BJ (cell line): Measurements from ENCODE around the gene ANKRD24. TPM values are rescaled to one million over a fixed set of nuclear protein-coding genes. Genes with fewer than 3 reads are reported as not detected.
"Not testable (repeated sequence)": the region's sequence is repeated elsewhere in the genome, so short reads cannot be mapped to it uniquely, and the experiment has no call there.

ENCODE experiments used
- CTCF ChIA-PET: fragments of 350-600 bp; formaldehyde crosslinking; extraction: SDS; loops from one replicate; lab custom pipeline; 2021; ENCODE audit warnings: antibody characterized with exemption, inconsistent platforms; lab: Yijun Ruan, JAX
- POLR2A ChIA-PET: fragments of 300-600 bp; sonication (Branson Sonifier 250); formaldehyde crosslinking; extraction: SDS; loops from one replicate; lab custom pipeline; 2021; ENCODE audit warnings: antibody characterized with exemption; lab: Charles Lee
- DNase-seq: peaks from one replicate; pipeline ENCODE4 v3.0.0-alpha.2; 2011; ENCODE audit warnings: low read depth
- H3K27me3 ChIP-seq: 2 replicates; pipeline ENCODE4 v1.6.0; 2011; ENCODE audit warnings: low read length; ENCODE audit not compliant: control insufficient read depth, insufficient read depth
- H3K36me3 ChIP-seq: 2 replicates; pipeline ENCODE4 v1.5.1; 2011; ENCODE audit warnings: low read length; ENCODE audit not compliant: control insufficient read depth, insufficient read depth
- H3K4me3 ChIP-seq: 2 replicates; pipeline ENCODE4 v1.5.1; 2011; ENCODE audit warnings: low read depth, mild to moderate bottlenecking, control low read depth, low read length
- CTCF ChIP-seq: IDR thresholded peaks from 2 replicates; pipeline ENCODE4 v1.5.1; 2011; ENCODE audit warnings: low read depth, mild to moderate bottlenecking, control low read depth, inconsistent platforms, low read length, moderate library complexity; ENCODE audit not compliant: insufficient read depth
- polyA plus RNA-seq: library from polyadenylated mRNA; depleted of rRNA; stranded (reverse); fragments of >200 nt; gene quantifications from 2 replicates; pipeline ENCODE4 v1.2.3, GENCODE V29; 2011

ANKRD24 gene
- polyA plus RNA-seq, 1 experiment: 0.22 TPM

- H3K4me3 ChIP-seq: no peak overlapping the region
- POLR2A ChIA-PET: no interaction called here
- CTCF ChIA-PET: interaction anchor here (0.6 to 2.7 kb wide), 6 partner anchors 11 to 201 kb away, joined by 3 to 19 read pairs (median 4); no protein-coding TSS in a partner anchor
- no peaks in the 10 kb centered on the region for H3K27me3 ChIP-seq
- H3K36me3 ChIP-seq: no peaks in the 10 kb centered on the region
- DNase-seq: peak; percentile 5
- TF ChIP-seq CTCF: peak; percentile 89
These were observed 3.9 kb downstream of the ANKRD24 start for GRCh38 chr19:4186087-4186993.

GRCh38 chr19:4187313-4188122 is 5.0 kb downstream of the ANKRD24 start:
- CTCF ChIA-PET: interaction anchor here (0.7 to 2.7 kb wide), 5 partner anchors 9 to 202 kb away, joined by 3 to 19 read pairs (median 3); no protein-coding TSS in a partner anchor
- H3K27me3 ChIP-seq: no peaks in the 10 kb centered on the region

GRCh38 chr19:4189641-4190040 is 7.2 kb downstream of the ANKRD24 start:
- H3K36me3 ChIP-seq: no peaks in the 10 kb centered on the region
- DNase-seq: no peak
- POLR2A ChIA-PET: no interaction called here
- no peaks in the 10 kb centered on the region for H3K27me3 ChIP-seq
- TF ChIP-seq CTCF: no peak
- CTCF ChIA-PET: interaction anchor here (0.7 to 1.4 kb wide), 5 partner anchors 13 to 50 kb away, joined by 3 to 5 read pairs (median 3); no protein-coding TSS in a partner anchor
- H3K4me3 ChIP-seq: no peak overlapping the region

More at GRCh38 chr19:4187313-4188122, 5.0 kb downstream of the ANKRD24 start:
- no peak for DNase-seq
- POLR2A ChIA-PET: no interaction called here
- no peak overlapping the region for H3K4me3 ChIP-seq
- no peaks in the 10 kb centered on the region for H3K36me3 ChIP-seq
- no peak for TF ChIP-seq CTCF

GRCh38 chr19:4192537-4192936 is 10.0 kb downstream of the ANKRD24 start:
- H3K36me3 ChIP-seq: not testable (repeated sequence)

GRCh38 chr19:4194353-4194752 is 11.9 kb downstream of the ANKRD24 start:
- DNase-seq: no peak
- Histone ChIP-seq H3K36me3 (no peaks in the 10 kb centered on the region), H3K4me3 (no peak overlapping the region), H3K27me3 (peaks cover 4% of the 10 kb centered on the region)
- ChIA-PET POLR2A (no interaction called here), CTCF (interaction anchor here (1.2 kb wide), 1 partner anchor 13 kb away, joined by 3 read pairs; no protein-coding TSS in a partner anchor)
- no peak for TF ChIP-seq CTCF

More at GRCh38 chr19:4192537-4192936, 10.0 kb downstream of the ANKRD24 start:
- H3K27me3 ChIP-seq, POLR2A ChIA-PET, DNase-seq, H3K4me3 ChIP-seq: not testable (repeated sequence)
- CTCF ChIA-PET: interaction anchor here (1.1 kb wide), 2 partner anchors 13 to 15 kb away, joined by 3 read pairs; no protein-coding TSS in a partner anchor
